T1000 (cell line): ENCODE measurements around the gene NT5DC1.

Experiments used
- DNase-seq: peaks from one replicate; lab custom pipeline; 2025; ENCODE audit warnings: mixed read lengths; lab: John Stamatoyannopoulos, UW

NT5DC1 gene

GRCh38 chr6:116100419-116101301 lies at the start of gene NT5DC1:
Gene NT5DC1 (plus strand): TSS chr6:116100853. CDS start chr6:116100931, 78 bp downstream.
- peak; percentile 75 for DNase-seq

DNA sequence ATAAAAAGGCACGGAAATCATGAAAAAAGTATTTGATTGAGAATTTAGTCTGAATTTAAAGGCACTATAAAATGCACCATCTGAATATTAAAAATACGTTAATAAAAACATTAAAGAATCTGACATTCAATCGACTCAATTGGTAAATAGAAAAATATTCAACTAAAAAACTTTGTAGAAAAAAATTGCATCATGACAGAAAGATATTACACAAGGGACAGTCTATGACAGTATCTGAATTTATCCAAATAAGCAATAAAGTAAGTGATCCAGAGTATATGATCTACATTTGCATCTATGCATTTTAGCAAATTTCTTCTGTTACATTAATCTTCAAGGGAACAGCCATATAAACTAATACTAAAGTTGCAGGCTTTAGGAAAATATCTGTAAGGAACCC lies 49.4 kb upstream of the NT5DC1 start:
- no peak for DNase-seq

DNA sequence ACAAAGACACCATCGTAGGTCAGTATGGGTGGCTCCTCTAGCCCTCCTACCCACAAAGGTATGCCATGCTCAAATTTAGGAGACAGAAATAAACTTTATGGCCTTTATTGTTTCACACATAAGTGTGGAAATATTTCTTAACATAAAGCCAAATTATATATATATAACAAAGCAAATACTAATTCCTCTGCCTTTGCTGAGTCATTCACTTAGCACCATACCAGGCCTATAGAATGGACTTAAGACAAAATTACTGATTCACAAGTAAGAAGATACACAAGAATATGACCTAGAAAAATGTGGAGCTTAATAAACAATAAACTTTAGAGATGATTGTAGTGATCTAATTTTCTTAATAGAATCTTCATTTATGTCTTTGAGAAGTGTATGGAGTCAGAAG lies 45.1 kb upstream of the NT5DC1 start:
- DNase-seq, result no peak

DNA sequence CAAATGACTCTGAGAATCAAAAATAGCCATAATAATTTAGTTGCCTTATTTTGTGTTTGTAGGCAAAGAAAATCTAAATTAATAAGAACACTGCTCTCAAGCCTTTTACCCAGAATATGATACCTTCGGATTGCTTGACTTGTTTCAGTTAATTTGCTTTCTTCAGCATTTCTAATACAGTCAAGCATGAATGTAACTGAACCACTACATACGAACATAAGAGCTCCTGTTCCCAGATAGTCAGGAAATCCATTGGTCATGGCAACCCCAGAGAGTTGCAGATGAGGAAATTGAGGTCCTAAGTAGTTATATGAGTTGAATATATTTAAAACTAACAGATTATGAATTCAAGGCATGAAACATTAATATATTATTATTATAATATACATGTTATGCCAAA lies 42.9 kb upstream of the NT5DC1 start:
- DNase-seq, result no peak

DNA sequence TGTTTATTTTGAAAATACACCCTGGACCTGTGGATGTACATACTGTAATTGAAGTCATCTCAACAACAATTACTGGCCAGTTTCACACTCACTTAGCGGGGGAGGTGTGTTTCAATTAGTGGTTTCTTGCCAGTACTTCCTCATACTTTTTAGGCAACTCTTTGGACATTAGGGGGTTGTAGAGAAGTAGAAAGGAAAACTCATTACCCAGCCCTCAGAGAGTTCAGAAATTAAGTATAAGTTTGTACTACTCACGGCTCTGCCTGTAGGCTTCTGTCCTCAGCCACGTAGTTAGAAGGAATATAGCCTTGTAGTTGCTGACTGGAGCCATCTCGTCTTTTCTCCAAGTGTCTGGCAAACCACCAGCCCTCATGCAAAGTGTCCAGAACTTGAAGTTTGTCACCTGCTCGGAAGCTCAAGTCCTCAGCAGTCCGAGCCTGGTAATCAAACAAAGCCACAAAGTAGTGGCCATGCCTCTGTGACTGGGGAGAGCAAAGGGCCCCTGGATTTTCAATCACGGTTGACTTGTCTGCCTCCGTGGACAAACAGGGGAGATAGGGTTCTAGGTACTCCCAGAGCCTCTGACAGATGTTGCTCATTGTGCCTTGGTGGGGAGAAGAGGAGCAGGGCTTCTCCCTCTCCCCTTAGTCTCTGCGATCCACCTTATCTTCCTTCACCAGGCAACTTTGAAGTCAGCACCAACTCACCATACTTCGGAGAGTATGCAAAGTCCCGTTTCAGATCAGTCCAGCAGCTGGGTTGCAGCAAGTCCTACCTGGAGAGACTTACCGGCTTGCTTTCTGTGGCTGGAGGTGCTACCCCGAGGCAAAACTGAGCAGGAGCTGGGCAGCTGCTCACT lies 40.7 kb upstream of the NT5DC1 start:
- DNase-seq, result no peak

DNA sequence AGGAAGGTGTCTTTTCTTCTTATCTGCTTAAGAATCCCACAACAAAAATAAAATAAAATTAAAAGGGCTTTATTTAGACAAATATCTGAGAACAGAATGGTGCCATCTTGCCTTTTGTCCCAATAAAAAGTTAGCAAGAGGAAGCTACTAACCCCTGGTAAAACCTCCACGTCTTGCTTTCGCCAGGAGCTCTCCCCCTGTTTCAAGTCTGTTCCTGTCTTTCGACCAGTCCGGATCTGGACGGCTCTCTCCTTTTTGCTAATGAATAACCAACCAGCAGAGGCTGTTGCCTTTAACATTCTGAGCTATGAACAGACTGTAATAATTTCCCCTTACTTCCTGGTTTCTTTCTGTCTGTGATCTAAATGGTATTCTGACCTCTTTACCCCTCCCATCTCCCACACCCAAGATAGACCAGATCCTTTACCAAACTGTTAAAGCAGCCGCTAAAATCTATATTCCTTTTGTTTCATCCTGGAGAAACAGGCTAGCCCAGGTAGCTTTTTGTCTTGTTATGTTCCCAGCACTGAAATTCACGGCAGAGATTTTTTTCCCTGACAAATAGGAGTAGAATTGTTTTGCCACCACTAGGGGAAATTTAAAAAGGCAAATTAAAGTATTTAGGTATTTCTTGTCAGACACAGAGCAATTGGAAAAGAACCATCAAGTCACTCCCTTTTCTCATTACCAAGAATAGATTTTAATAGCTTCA lies 39.9 kb upstream of the NT5DC1 start, which contains the start of gene FRK:
Gene FRK, minus strand, starts transcription at position 320 of the 712 bp plus-strand sequence. CDS start 580 bp downstream, outside the sequence.
- DNase-seq, result no peak

GRCh38 chr6:116062496-116062895 lies 38.2 kb upstream of the NT5DC1 start:
- no peak for DNase-seq

- DNase-seq, result no peak
These were observed 36.0 kb upstream of the NT5DC1 start for GRCh38 chr6:116064666-116065065.

- DNase-seq, result no peak
These were observed 33.9 kb upstream of the NT5DC1 start for GRCh38 chr6:116066789-116067188.

- no peak for DNase-seq
These were observed 30.6 kb upstream of the NT5DC1 start for GRCh38 chr6:116070101-116070500.

DNA sequence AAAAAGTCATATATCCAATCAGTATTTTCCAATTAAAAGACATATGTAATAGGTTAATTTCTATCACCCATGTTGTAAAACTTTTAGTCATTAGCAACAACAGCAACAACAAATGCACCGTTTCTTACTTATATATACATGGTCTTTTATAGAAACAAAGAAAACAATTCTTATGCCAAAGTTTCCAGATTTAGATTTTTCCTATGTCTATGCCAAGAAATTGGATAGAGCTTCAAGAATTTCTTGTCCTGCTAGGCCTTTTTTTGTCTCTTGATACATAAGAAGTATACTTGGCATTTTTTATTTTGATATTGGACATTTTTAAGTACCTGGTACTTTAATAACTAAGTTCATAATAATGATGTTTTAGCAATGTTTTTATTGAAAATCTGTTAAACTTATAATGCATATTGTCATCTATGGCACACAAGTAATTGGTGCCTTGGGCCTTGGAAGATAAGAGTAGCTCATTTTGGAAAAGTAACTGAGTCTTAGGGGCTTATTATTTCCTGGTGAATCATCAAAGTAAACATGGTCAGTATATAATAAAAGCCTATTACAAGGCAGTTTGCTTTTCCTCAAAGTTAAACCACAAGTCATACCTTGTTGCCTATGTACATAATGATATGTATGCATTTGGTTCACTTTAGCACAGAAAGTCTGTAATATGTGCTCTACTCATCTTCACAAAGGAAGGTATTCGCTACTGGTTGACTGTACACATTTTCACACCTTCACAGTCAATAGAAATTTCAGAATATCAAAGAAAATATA lies 29.9 kb upstream of the NT5DC1 start:
- DNase-seq, result no peak

DNA sequence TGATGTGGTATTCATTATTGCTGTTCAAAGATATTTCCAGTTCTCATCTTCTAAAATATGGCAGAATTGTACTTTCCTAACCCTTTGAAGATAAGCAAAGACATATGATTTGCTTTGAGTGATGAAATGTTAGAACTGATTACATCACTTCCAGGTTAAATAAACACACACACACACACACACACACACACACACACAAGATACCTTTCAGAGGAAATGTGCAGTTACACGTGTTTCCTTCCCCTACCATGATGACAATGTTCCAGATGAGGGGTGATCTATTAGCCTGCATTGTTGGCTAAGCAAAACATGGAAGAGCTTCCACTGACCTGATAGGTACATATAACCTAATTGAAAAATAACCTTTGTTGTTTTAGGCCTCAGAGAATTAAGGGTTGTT lies 28.3 kb upstream of the NT5DC1 start:
- no peak for DNase-seq

DNA sequence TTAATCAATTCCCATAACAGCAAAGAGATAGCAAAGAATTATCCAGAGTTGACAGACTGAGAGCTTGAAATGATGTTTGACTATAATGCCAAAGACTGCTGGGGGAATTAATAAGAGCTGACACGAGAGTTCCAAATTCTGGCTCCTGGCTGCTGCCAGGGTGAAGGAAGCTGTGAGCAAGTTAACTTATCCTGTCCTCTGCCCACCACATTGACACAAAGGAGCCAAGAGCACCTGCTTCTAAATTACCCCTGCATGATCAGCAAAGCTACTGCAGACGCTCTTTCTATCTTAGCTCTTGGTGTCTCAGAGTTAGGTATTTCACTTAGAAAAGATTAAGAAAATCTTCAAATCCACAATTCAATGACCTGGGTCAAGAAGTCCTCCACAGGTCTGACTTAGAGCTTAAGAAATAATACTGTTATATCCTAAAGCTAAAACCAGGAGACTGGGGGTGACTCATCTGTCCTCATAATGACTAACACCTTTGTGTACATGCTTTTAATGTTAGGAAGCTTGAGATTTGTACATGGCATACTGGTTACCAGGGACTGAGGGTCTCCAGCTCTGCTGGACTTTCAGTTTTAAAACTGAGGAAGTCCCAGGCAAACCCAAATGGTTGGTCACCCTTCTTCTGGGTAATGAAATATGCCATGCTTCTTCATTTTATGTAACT lies 26.8 kb upstream of the NT5DC1 start:
- DNase-seq, result no peak

DNA sequence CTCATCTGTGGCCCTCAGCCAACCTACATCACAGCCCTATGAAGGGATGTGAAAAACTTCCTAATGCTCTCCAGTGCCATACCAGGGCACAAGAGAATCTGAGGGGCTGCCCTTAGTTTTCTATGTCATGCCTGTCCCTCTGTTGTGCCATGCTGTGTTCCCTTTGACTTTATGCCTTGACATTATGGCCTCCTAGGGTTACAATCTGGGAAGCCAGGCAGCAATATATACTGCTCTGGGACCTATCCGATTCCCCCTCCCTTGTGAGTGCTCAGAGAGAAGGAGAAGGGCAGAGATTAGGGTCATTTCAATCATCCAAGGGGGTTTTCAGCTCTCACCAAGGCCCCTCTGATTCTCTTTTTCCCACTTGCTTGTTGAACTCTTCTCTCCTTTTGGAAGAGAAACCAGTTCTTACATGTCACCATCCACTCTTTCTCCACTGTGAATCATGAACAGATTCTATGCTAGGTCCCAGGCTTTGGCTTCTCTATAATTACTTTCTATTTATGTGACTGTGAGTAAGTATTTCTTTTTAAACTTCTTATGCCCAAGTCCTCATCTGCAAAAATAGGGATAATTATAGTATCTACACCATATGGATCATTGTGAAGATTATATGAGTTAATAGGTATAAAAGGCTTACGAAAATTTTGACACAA lies 25.8 kb upstream of the NT5DC1 start:
- DNase-seq, result no peak

- no peak for DNase-seq
These were observed 22.1 kb upstream of the NT5DC1 start for GRCh38 chr6:116078522-116078921.

GRCh38 chr6:116078945-116079344 lies 21.7 kb upstream of the NT5DC1 start:
- no peak for DNase-seq

DNA sequence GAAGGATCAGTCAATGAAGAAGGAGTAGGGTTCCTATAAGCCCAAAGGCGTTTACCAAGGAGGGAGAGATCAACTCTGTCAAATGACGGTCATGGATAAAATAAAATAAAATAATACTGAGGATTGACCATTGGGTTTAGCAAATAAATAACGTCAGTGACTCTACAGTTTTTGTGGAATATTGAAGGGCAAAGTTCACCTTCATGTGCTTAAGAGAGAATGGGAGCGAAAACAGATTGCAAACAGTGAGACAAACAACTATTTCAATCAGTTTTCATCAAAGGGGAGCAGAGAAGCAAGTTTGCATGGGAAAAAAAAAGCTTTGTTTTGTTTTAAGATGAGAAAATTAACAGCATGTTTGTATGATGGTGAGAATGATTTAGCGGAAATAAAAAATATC lies 17.6 kb upstream of the NT5DC1 start:
- no peak for DNase-seq

GRCh38 chr6:116084284-116084683 lies 16.4 kb upstream of the NT5DC1 start:
- DNase-seq, result no peak

GRCh38 chr6:116087437-116088027 lies 13.1 kb upstream of the NT5DC1 start:
- no peak for DNase-seq

DNA sequence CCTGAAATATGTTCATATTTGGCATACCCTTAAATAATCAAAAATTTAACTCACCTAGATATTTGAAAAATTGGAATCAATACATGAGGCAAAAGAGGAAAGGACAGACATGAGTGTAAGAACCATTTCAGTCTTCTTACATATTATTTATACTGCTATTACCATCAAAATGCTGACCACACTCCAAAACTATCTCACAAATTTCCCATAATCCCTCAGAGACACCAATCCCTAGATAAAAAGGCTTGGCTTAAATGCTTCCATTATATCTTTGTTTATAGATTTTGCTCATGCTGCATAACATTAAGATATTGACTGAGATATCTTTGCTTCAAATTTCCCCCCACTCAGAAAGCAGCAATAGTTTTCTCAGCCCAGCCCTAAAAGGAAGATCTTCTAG lies 11.7 kb upstream of the NT5DC1 start:
- DNase-seq, result no peak
